T-helper 2 cell treated with Interferon-gamma antibody and Interleukin-4, amounts not matched to agents 100 ng/mL and 5 ng/mL, for 36 hours (primary cell): Measurements from ENCODE around the gene CAMK2N2. TPM values are rescaled to one million over a fixed set of nuclear protein-coding genes. Genes with fewer than 3 reads are reported as not detected.

Source experiments
- intact Hi-C: fragments of 100-400 bp; cut with micrococcal nuclease; formaldehyde crosslinking; loops from one replicate; pipeline ENCODE4 v1.15.1; 2023
- total RNA-seq: library from RNA; stranded (reverse); gene quantifications from 2 replicates; pipeline ENCODE4 v1.2.3, GENCODE V29; 2022

CAMK2N2 gene
- total RNA-seq, 1 donor from 2014 or later, result 0.16 TPM

DNA sequence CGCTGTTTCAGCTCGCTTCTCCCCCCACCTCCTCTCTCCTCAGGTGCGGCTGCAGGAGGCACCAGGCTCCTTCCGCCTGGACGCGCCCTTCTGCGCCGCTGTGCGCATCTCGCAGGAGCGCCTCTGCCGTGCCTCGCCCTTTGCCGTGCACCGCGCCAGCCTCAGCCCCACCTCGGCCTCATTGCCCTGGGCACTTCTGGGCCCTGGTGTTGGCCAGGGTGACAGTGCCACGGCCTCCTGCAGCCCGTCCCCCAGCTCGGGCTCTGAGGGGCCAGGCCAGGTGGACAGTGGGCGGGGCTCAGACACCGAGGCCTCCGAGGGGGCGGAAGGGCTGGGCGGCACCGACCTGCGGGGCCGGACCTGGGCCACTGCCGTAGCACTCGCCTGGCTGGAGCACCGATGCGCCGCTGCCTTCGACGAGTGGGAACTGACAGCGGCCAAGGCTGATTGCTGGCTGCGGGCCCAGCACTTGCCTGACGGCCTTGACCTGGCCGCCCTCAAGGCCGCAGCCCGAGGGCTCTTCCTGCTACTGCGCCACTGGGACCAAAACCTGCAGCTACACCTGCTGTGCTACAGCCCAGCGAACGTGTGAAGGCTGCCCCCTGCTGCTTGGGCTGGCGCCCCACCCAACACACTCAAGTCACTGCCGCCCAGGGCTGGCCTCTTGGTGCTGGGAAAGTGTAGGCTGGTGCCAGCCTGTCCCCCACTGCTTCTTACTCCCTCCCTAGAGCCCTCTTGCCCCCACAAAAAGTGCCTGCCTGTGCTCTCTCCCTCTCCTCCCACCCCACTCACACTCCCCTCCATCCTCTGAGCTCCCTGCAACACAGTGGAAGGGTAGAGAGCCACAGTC, 19.7 kb downstream of the CAMK2N2 start:
- intact Hi-C loops, result no loop called here

DNA sequence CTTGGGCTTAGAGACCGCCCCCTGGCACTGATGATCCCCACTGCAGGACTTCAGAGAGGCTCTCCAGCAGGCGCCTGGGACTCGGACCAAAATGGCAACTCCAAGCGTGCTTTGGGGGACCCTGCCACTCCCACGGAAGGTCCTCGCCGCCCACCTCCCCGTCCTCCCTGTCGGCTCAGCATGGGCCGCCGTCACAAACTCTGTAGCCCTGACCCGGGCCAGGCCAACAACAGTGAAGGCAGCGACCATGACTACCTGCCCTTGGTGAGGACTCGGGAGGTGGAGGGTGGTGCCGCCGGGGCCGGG, 20.3 kb downstream of the CAMK2N2 start:
- intact Hi-C loops, result no loop called here

DNA sequence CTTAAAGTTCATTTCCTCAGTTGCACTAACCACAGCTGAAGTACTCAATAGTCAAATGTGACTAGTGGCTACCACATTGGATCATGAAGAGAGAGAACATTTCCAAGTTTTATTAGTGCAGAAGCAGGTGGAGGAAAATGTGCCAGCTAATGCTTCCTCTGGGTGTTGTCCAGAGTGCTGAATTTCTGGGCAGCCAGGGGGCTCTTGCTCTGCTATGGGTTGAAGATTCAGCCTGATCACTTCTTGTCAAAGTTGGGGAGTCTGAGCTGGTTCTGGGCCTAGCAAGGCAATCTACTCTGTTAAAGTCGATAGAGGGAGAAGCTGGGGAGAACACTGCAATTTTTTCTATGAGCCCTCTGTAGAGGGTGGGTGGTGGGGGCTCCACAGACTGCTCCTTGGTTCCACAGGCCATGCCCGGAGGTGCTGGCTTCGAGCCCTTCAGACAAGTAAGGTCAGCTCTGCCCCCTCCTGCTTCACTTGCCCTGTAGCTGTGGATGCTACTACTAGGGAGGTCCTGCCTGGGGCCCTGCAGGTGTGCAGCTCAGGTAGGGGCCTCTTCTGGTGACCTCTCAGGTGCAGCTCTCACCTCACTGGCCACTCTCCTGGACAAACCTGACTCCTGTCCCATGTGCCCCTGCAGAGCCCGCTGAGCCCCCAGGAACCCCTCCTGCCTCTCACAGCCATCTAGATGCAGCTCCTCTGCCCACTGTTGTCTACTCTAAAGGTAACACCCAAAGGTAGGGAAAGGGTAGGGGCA, 20.8 kb downstream of the CAMK2N2 start:
- intact Hi-C loops, result no loop called here

DNA sequence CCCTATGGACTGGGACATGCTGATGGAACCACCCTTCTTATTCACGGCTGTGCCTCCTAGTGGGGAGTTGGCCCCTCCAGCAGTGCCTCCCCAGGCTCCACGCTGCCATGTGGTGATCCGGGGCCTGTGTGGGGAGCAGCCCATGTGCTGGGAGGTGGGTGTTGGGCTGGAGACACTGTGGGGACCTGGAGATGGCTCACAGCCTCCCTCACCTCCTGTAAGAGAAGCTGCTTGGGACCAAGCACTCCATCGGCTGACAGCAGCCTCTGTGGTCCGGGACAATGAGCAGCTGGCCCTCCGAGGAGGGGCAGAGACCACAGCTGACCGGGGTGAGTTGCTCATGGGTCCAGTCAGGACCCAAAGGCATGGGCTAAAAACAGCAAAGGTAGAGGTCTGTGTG, 21.6 kb downstream of the CAMK2N2 start:
- intact Hi-C loops, result no loop called here

DNA sequence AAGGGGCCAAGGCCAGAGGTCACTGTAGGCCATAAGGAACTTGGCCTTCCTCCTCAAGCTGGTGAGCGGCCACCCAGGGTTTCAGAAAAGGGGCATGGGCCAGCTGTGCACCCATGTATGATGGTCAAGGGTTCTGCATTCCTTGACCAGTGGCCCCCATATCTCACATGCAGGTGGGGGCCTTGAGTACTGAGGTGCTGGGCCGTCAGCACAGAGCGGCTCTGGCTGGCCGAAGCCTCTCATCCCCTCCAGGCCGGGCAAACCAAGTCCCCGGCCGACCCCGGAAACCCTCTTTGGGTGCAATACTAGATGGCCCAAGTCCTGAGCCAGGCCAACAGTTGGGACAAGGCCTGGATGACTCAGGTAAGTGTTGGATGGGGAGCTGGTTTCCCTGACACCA, 22.1 kb downstream of the CAMK2N2 start:
- intact Hi-C loops, result no loop called here

DNA sequence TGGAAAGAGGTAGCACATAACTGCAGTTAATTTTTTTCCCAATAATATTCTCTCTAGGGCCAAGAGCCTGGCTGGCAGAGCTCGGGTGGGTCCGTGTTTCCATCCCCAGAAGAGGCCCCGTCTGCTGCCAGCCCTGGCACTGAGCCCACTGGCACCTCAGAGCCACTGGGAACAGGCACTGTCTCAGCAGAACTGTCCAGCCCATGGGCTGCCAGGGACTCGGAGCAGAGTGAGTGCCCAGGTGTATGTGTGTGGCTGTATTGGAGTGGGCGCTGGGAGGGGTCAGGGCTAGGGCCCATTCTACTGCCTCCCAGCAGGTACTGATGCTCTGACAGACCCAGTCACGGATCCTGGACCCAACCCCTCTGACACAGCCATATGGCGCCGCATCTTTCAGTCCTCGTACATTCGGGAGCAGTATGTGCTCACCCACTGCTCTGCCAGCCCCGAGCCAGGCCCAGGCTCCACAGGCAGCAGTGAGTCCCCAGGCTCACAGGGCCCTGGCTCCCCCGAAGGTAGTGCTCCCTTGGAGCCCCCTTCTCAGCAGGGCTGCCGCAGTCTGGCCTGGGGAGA, 23.0 kb downstream of the CAMK2N2 start:
- intact Hi-C loops, result no loop called here

DNA sequence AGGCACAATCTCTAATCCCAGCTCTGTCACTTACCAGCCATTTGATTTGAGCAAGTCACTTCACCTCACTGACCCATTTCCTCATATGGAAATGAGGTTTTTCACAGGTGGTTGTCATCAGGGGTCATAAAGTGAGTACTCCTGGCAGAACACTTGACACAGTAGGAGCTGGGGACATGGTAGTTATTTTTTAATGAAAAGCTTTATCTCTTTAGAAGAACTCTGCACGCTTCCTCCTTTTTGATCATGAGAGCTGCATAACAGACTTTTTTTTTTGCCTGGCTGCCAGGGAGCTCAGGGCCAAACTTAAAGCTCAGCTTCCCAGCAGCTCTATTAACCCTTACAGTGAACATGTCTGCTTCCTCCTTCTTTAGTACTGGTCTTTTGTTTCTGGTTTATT, 23.5 kb downstream of the CAMK2N2 start:
- intact Hi-C loops, result no loop called here

DNA sequence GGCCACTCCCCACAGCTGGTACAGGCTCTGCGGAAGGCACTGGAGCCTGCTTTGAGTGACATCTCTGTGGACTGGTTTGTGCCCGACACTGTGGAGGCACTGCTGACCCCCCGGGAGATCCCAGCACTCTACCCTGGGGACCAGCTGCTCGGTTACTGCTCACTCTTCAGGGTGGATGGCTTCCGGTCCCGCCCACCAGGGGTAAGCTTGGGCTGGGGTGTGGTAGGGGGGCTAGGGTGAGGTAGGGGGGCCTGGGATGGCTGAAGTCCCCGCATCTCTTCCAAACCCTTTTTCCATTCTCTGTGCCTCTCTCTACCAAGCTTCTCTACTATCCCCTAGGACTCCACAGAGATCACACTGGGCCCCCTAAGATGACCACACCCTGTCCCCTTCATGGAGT, 24.1 kb downstream of the CAMK2N2 start:
- intact Hi-C loops, result no loop called here

DNA sequence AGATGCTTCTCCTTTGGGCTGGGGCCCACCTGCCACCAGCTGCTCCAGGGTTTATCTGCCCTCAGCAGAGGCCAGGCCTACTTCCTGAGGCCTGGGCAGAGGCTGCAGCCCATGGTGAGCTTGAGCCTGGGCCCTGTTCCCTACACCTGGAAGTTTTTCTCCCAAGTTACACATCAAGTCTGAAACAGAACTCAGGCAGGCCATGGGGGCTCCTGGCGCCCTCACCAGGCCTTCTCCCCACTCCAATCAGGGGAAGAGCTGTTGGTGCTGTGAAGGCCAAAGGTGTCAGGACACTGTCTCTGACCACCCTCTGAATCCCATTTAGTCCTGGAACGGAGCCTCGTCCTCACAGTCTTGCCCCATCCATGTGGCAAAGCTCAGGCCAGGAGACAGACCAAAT, 24.7 kb downstream of the CAMK2N2 start:
- intact Hi-C loops, result no loop called here

DNA sequence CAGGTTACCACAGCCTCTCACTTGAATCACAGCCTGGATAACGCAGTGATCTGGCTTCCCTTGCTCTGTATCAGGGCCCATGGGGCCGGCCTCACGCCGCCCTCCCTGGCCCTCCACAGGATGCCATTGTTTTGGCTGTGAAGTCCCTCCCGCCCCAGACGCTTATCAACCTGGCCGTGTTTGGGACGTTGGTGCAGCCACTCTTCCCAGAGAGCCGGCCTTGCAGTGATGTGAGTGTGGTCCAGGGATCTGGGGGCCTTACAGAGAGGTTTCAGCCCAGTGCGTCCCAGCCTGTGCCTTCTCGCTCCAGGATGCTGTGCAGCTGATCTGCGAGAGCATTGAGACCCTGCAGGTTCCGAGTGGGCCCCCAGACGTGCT, 25.3 kb downstream of the CAMK2N2 start:
- intact Hi-C loops, result no loop called here

DNA sequence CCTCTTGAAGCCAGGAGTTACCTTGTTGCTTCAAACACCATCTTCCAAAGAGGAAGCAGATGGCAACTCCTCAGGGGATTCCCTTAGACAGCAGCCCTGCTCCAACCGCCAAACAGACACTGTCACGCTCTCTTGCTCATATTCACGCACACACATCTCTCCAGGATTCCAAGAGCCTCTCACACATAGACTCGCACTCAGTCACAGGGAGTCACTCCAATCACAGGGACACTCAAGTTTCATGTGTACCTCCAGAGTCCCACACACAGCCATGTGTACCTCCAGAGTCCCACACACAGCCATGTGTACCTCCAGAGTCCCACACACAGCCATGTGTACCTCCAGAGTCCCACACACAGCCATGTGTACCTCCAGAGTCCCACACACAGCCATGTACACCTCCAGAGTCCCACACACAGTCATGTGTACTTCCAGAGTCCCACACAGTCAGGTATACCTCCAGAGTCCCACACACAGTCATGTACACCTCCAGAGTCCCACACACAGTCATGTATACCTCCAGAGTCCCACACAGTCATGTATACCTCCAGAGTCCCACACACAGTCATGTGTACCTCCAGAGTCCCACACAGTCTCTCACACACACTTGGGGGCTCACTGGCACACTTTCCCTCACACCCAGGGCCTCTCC, 25.8 kb downstream of the CAMK2N2 start:
- intact Hi-C loops, result no loop called here

DNA sequence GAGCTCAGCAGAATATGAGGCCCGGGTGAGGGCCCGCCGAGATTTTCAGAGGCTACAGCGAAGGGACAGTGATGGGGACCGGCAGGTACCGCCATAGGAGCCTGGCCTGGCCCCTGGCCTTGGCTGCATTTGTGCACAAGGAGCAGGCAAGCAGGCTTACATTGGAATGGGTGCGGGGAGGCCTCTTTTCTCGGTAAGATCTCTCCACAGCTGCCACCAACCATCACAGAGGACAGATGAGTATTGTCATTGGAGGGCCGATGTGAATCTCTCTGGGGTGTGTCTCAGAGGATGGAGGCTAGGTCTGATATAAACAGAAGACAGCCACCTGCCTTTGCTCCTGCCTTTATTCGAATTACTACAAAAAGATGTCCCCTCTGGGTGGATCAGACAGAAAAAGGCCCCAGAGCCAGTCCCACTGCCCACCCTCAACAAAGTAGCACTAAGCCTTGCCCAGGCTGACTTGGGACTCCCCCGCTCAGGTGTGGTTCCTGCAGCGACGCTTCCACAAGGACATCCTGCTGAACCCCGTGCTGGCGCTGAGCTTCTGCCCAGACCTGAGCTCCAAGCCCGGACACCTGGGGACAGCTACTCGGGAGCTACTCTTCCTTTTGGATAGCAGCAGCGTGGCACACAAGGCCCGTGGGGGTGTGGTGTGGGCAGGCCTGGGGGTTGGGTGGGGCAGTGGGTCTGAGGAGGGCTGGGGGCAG, 26.5 kb downstream of the CAMK2N2 start:
- intact Hi-C loops, result no loop called here

DNA sequence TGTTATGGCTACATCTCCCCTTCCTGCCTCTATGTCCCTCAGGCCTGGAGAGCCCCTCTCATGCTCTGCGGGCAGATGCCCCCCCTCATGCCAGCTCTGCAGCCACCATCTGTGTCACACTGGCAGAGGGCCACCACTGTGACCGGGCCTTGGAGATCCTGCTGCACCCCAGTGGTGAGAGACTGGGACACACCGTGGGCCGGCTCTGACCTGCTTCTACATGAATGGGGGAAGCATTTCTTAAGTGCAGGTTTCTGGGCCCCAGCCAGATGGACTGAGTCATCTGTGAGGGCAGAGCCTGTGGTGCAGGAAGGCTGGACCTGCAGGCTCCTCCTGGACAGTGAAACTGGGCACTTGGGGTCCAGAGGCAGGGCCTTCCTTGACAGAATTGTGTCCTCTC, 27.1 kb downstream of the CAMK2N2 start:
- intact Hi-C loops, result no loop called here

DNA sequence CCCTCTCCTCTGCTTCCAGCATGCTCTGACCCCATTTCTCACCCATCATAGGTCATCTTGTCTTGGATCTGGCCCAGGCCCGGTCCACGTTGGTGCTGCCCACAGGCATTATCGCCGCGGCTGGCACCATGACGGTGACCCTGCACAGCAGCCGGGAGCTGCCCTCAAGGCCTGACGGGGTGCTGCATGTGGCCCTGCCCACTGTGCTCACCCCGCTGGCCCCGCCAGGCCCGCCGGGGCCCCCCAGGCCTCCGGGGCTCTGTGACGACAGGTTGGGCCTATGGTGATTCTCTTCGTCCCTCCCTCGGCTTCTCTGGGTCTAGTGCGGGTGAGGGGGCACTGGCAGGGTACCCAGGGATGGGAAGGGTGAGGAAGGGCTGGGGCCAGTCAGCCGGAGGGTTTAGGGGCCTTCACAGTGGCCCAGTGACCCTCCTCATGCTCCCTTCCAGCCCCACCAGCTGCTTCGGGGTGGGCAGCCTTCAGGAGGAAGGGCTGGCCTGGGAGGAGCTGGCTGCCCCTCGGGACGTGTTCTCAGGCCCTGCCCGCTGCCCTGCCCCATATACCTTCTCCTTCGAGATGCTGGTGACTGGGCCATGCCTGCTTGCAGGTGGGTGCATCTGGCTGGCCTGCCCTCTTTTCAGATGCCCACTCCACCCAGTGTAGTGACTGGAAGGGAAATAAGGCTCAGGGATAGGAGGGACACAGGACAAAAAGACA, 28.1 kb downstream of the CAMK2N2 start:
- intact Hi-C loops, result no loop called here

DNA sequence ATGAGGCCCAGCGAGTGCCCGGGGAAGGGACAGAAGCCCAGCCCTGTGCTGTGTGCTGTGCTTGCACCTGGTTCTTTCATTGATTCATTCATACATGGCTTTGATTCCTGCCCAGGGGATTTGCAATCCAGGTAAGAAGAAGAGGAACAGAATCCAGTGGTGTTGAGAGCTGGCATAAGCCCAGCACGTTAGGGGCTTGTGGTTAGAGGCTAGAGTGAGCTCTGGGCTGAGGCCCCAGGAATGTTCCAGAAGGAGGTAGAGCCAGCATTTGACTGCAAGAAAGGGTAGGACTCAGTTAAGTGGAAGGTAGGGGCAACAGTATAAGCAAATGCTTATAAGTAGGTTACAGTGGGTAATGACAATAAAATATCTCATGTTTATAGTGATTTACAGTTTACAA, 29.7 kb downstream of the CAMK2N2 start:
- intact Hi-C loops, result no loop called here

DNA sequence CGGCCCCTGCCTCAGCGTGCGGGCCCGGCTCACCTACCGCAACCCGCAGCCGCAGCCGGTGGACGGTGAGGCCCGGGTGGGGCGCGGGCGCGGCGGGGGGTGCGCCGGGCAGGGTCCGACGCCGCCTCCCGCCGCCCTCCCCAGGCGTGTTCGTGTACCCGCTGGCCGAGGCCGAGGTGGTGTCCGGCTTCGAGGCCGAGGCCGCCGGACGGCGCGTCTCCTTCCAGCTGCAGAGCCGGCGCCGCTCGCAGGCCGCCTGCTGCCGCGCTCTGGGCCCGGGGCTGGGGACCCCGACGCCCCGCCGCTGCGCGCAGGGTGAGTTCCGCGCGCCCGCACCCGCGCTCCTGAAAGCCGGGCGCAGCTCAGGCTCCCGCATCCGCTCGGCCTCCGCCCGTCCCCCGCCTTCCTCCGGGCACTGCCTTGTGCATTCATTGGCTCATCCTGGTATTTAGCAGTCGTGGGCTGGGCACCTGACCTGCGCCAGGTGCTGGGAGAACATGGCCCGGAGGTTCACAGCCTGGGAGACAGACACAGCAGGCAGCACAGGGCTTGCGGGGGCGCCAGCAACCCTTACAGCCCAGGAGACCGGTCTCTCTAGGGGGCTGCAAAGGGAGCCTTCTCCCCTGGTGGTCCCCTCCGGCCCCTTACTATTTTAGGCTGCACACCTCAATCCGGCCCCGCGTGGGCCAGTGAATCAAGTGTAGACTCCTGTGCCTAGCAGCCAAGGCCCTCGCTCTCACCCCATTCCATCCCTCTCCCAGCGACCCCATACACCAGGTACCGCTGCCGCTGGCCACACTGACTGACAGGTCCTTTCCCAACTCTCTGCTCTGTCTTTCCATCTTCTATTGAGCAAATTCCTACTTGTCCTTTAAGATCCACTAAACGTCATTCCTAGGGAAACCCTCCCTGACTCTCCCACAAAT, 30.5 kb downstream of the CAMK2N2 start:
- intact Hi-C loops, result no loop called here

DNA sequence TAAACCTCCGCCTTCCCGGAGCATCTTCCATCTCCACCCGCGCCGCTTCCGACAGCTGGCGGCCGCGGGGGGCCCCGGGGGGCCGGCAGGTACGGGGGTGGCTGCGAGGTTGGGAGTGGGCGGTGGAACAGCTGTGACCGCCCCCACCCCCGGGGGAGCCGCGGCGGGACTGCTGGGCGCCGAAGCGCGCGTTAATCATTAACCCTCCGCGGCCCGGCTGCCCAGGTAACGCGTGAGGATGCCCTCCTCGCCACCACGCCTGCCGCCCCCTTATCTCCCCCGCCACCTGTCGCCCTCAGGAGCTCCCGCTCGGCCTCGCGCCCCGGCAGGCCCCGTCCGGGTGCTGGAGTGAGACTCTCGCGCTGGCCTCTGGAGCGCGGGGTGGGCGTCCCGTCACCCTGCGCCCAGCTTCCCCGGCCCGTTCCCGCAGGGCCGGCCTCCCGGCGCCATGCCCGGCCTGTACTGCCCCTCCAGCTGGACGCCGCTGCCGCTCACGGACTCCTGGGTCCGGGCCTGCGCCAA, 31.2 kb downstream of the CAMK2N2 start:
- intact Hi-C loops, result no loop called here

DNA sequence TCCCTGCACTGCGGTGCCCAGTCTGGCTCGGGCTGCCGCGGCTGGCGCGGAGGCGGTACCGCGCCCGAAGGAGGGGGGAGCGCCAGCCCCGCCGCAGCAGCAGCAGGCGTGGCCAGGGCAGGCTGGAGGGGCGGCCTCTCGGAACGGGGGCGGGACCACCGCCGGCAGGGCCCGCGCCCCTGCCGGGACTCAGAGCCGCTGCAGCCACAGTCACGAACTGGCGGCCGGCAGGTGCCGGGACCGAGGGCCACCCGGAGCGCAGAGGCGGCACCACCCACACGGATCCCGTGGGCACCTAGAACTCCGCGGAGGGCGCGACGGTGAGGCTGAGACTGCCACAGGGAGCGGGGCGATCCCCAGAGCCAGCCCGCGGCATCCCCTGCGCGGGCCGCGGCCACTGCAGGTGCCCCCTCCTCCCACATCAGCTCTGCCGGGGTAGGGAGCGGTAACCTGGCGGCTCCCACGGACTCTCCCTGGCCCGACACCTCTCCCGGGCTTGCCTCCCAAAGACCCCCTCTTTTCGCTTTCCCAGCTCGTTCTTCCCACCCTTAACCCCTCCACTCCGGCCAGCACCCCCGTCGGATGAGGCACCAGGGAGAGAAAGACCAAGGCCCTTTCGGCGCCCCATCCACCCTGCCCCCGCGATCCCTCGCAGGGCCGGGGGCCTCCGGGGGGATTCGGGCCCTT, 31.8 kb downstream of the CAMK2N2 start, which contains the start of gene VWA5B2:
VWA5B2 (plus strand) TSS at position 192 of the 687 bp plus-strand sequence. CDS start 944 bp downstream, outside the sequence.
- intact Hi-C loops, result no loop called here
